Occipital lobe (tissue), 2 donors: Measurements from ENCODE around the gene YWHAG. TPM values are rescaled to one million over a fixed set of nuclear protein-coding genes. Genes with fewer than 3 reads are reported as not detected.
"Not testable (repeated sequence)": the region's sequence is repeated elsewhere in the genome, so short reads cannot be mapped to it uniquely, and the experiment has no call there.

Experiments
- DNase-seq: peaks from one replicate; lab custom pipeline; 2025; lab: John Stamatoyannopoulos, UW
- total RNA-seq: library from RNA; depleted of rRNA; stranded (reverse); fragments of >200 nt; gene quantifications from one replicate; pipeline ENCODE4 v1.2.3, GENCODE V29; 2014

The YWHAG gene
- 387 TPM for total RNA-seq

DNA sequence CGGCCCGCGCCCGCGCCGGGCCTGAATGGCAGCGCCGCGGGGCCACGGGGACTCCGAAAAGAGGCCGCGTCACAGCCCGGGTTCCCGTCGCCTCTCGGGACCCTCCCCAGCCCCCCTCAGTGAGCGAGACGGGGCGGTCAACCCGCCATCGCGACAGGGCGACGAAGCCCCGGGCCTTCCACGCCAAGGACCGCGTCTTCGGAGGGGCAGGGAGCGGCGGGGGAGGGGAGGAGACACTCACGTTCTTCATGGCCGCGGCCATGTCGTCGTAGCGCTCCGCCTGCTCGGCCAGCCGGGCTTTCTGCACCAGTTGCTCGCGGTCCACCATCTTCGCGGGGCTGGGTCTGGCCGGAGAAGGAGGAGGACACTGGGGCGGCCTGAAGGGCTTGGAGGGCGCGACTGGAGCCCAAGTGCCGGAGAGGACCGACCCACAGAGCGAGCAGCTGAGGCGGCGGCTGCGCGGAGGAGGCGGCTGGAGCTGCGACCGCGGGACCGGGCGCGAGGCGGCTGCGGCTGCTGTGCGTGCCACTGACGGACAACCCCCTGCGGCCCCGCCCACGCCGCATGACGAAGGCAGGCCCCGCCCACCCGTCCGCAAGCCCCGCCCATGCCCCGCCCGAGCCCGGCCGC lies at the start of gene YWHAG:
Gene YWHAG, minus strand, starts transcription at position 511 of the 630 bp plus-strand sequence. Its CDS starts 183 bp downstream, at position 328.
- DNase-seq: peak; percentile 96

DNA sequence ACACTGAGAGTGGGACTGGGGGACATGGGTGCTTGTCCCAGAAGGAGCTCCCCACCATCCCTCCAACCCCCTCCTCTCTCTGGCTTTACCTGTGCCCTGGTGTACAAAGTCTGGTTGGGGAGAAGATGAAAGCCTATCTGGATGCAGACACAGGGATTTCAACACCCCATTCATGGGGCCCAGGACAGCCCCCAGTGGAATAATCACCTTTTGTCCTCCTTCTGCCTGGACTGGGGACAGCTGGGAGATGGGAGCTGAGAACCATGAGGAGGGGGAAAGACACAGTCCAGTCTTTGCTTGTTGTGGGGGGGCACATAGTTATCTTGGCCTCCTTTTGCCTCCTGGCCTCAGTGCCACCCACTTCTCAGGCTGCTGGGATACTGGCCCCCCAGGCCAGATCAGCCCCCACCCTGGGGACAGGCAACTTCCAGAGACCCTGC lies 49.4 kb upstream of the YWHAG start:
- DNase-seq: no peak

DNA sequence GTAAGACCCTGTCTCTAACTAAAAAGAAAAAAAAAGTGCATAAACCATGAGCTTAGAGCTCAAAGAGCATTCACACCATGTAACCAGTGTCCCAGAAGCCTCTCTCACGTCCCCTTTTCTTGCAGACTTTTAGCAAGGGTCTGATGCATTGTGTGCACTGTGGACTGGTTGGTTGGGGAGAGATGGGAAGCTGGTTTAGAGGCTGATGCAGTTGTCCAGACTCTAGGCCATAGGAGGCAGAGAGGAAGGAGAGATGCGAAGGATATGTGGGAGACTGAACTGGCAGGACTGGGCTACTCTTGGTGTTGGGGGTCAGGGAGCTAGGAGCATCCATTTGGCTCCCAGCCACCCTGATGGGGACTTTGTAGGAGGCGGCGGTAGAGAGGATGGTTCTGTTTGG lies 48.9 kb upstream of the YWHAG start:
- DNase-seq: no peak

DNA sequence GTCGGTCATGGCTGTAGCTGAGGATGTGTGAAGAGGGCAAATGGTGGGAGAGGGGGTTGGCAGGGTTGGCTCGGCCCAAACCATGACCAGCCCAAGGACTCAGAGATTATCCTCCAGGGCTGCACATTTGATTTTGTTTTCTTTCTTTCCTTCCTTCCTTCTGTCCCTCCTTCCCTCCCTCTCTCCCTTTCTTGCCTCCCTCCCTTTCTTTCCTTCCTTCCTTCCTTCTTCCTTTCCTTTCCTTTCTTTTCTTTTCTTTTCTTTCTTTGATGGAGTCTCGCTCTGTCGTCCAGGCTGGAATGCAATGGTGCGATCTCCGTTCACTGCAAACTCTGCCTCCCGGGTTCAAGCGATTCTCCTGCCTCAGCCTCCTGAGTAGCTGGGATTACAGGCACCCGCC lies 46.9 kb upstream of the YWHAG start:
- DNase-seq: no peak

DNA sequence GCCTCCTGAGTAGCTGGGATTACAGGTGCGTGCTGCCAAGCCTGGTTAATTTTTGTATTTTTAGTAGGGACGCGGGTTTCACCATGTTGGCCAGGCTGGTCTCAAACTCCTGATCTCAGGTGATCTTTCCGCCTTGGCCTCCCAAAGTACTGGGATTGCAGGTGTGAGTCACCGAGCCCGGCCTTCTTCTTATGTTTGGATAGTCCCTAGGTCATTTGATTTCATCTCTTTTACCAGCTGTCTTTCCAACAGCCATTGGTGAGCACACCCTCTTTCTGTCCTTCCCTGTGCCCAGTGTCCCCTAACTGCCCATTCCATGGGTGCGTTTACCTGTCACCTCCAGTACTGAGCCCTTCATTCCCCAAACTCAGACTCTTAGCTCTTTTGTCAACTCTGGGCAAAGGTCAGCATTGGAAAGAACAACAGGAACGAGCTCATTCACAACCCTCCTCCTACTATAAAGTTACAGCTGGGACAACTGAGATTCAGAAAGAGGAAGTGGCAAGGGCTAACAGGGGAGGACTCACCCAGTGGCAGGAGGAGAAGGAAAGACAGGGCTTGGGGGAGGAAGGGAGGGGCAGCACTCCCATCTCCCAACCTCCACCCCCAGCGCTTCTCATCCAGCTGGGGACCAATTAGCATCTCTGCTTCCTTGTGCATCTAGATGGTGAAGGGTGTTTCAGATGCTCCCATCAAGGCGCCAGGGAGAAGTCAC lies 45.1 kb upstream of the YWHAG start:
- DNase-seq: no peak

DNA sequence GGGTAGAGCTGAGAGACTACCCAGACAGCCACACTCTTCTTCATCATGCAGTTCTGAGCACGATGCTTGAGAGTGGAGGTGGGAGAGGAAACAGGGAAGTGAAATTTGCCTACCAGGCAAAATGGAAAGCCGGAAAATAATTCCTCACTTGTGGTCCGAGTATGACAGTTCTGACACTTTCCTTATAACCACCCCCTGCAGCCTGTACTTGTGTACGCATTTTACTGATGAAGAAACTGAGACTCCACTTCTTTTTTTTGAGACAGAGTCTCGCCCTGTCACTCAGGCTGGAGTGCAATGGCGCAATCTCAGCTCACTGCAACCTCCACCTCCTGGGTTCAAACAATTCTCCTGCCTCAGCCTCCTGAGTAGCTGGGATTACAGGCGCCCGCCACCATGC lies 44.3 kb upstream of the YWHAG start:
- DNase-seq: not testable (repeated sequence)

DNA sequence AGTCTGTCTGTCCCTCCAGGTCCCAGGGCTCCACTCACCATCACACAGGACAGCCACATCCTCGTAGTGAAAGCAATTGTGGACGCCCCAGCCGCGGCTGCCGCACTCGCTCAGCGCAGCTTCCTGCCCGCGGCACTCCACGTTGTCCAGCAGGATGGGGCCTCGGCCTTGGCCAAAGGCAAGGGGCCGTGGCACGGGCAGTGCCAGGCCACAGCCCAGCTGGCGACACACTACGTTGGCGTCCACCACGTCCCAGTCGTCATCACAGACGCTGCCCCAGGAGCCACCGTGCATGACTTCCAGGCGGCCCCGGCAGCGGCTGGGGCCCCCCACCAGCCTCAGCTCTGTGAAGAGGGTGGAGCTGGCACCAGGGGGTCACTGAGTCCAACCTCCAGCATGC lies 41.5 kb upstream of the YWHAG start:
- no peak for DNase-seq

DNA sequence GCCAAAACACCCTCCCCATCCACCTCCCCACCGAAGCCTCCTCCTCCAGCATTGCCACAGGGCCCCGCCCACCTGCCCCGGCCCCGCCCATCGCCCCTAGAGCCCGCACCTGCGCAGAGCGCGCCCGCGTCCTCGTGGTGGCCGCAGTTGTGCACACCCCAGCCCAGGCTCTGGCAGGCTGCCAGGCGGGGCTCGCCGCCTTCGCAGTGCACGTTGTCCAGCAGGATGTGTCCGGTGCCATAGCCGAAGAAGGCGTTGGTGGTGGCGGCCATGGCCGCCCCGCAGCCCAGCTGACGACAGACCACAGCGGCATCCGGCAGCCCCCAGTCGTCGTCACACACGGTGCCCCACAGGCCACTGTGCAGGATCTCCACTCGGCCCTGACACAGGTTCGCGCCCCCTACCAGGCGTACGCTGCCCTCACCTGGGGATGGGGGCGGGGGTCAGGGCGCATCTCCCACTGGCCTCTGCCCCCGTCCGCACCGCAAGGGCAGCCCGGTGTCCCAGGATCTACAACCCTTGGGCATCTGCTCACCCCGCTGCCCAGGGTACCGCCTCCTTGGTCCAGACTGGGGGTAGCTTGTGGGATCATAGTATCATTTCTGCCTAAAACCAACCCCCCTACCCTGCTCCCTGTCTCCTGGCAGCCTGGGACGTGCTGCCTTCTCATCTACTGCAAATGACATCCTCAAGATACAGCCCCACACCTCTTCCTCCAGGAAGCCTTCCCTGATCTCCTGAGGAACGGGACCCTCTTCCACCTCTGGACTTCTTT lies 38.8 kb upstream of the YWHAG start:
- peak; percentile 58 for DNase-seq

DNA sequence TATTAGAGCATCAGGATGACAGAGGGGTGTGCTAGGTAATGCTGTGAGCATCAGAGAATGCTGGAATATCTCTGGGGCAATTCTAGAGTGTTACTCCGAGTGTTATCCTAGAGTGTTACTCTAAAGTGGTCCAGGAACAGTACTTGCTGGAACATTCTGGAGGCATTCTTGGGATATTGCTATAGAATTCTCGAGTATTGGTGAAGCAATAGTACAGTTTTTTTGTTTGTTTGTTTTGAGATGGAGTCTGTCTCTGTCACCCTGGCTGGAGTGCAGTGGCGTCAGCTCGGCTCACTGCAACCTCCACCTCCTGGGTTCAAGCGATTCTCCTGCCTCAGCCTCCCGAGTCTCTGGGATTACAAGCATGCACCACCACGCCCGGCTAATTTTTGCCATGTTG lies 38.1 kb upstream of the YWHAG start:
- DNase-seq: no peak

DNA sequence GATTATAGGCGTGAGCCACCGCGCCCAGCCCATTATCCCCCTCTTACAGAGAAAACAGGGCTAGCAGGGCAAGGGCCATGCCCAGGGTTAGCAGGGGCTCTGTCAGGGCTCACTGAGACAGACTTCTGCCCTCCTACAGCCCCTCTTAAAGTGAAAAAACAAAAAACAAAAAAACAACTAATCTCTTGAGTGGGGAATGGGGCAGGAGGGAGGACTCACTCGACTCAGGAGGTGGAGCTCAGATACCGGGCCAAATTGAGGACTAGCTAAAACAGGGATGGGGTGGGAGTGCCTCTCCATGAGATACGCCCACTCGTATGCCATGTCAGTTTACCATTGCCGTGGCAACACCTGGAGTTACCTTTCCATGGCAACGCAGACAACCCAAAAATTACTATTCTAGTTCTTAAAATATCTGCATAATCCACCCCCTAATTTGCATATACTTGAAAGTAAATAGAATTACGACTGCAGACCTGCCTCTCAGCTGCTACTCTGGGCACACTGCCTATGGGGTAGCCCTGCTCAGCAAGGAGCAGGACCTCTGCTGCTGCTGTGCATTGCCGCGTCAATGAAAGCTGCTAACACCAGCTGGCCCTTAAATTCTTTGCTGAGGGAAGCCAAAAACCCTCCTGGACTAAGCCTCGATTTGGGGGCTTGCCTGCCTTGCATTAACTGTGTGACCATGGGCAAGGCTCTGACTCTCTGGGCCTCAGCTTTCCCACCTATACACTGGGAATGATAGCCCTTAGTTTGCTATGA lies 37.4 kb upstream of the YWHAG start:
- peak; percentile 9 for DNase-seq

DNA sequence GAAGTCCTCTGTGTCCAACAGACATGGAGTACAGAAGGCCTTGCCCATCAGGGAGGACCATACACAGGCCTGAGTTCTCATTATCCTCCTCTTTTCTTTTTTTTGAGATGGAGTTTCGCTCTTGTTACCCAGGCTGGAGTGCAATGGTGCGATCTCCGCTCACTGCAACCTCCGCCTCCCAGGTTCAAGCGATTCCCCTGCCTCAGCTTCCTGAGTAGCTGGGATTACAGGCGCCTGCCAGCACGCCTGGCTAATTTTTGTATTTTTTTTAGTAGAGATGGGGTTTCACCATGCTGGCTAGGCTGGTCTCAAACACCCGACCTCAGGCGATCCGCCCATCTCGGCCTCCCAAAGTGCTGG lies 36.8 kb upstream of the YWHAG start:
- DNase-seq: not testable (repeated sequence)

DNA sequence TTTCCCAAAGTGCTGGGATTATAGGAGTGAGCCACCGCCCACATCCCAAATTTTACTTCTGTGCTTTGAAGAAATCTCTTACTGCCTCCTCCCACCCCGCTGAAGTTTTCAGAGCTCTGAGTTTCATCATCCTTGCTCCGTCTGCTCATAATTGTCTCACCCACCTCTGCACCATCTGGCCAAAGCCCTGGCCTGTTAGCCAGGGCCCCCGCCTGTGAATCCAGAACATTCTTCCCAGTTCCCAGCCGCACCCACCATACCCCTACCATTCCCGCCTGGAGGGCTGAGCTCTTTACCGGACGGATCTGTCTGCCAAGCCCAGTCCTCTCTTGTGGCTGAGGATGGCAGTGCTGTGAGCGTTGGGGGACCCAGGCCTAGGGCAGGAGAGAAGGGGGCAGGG lies 36.2 kb upstream of the YWHAG start:
- peak; percentile 15 for DNase-seq

DNA sequence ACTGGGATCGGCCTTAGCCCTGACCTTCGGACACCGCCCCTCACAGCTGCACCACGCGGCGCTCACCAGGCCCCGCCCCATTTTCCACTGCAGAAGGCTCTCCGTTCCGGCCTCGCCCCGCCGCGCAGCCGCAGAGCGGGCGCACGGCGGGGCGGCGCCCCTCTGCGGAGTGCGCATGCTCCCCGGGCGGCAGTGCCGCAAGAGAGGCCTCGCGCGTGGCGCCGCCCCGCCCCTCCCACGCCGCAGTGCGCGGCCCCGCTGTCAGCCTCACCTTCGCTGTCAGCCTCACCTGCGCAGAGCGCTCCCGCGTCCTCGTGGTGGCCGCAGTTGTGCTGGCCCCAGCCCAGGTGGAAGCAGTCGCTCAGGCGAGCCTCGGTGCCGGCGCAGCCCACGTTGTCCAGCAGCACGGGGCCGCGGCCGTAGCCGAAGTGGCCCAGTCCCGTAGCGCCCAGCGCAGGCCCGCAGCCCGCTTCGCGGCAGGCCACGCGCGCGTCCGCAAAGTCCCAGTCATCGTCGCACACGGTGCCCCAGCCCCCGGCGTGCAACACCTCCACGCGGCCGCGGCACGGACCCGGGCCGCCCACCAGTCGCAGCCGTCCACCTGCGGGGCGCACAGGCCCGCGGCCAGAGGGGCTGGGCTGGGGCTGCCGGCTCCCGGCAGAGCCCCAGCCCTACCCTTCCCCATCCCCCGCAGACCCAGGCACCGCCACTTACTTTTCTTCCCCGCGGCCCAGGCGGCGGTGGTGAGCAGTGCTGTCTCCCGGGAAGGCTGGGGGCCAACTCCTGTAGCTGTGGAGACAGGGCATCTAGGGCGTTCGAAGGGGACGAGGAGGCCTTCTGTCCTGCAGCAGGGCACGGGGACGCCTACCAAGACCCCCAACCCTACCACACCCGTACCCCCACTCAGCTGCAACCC lies 34.6 kb upstream of the YWHAG start:
- peak; percentile 82 for DNase-seq

DNA sequence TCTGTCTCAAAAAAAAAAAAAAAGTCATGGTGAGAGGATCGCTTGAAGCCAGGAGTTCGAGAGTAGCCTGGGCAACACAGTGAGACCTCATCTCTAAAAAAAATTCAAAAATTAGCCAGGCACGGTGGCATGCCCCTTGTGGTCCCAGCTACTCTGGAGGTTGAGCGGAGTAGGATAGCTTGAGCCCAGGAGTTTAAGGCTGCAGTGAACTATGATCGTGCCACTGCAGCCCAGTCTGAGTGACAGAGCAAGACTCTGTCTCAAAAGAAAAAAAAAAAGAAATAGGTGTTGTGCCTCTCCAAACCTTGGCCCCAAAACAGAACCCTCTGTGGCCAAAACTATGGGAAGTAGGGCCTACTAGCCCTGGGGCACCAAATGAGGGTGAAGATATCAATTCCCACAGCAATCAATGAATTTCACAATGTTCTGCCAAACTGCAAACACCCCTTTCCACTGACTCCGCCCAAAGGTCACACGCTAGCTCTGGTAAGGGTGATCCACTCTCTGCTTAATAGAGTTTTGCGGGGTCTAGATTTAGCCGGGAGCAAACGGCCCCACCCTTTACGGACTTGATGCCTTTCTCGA lies 33.8 kb upstream of the YWHAG start:
- no peak for DNase-seq

DNA sequence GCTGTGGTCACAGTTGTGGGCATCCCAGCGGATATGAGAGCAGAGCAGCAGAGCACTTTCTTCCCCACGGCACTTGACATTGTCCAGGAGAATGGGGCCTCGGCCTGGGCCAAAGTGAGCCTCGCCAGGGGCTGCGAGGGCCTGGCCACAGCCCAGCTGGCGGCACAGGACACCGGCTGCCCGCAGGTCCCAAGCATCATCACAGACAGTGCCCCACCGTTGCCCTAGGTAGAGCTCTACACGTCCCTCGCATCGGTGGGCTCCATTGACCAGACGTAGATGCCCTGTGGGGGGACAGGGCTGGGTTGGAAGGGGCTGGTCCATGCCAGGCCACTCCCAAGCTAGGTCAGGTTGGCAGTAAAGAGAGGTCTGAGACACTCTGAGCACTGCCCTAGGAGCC lies 31.3 kb upstream of the YWHAG start:
- DNase-seq: no peak

DNA sequence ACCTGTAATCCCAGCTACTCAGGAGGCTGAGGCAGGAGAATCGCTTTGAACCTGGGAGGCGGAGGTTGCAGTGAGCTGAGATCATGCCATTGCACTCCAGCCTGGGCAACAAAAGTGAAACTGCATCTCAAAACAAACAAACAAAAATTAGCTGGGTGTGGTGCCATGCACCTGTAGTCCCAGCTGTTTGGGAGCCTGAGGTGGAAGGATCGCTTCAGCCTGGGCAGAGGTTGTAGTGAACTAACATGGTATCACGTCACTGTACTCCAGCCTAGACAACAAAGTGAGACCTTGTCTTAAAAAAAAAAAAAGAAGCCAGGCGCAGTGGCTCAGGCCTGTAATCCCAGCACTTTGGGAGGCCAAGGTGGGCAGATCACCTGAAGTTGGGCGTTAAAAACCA lies 29.0 kb upstream of the YWHAG start:
- DNase-seq: not testable (repeated sequence)

DNA sequence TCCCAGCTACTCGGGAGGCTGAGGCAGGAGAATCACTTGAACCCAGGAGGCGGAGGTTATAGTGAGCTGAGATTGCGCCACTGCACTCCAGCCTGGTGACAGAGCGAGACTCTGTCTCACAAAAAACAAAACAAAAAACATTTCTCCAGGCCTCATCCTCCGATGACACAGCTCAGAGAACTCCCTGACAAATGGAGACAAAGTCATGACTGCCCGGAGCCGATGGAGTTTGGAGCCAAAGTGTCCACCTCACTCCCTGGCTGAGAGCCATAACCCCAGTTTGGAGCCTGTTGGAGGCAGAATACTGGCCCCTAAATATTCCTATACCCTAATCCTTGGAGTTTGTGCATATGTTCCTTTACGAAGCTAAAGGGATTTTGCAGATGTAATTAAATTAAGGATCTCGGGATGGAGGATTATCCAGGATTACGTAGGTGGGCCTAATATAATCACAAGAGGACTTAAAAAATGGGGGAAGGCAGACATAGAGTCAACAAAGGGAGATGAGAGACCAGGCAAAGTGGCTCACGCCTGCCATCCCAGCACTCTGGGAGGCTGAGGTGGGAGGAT lies 28.0 kb upstream of the YWHAG start:
- DNase-seq: no peak

DNA sequence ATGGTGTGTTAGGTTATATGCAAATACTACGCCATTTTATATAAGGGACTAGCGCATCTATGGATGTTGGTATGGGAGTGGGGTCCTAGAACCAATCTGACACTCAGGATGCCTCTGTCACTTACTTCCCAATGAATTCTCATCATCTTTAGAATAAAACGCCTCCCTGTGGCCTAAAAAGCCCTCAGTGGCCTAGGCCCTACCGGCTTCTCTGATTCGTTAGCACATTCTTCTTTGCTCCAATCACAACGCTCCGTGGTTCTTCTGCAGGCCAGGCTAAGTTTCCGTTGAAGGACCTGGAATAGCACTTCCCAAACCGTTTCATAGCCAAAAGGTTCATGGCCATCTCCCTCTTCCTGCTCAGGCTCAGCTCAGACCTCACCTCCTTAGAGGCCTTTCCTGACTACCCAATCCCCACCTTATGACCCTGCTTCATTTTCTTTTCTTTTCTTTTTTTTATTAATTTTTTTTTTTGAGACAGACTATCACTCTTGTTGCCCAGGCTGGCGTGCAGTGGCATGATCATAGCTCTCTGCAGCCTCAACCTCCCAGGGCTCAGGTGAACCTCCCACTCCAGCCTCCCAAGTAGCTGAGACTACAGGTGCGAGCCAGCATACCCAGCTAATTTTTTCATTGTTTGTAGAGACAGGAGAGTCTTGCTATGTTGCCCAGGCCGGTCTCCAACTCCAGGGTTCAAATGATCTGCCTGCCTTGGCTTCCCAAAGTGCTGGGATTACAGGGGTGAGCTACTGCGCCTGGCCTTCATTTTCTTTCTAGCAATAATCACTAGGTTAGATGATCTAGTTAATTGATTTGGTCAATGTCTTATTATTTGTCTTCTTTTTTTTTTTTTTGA lies 24.5 kb upstream of the YWHAG start:
- no peak for DNase-seq

DNA sequence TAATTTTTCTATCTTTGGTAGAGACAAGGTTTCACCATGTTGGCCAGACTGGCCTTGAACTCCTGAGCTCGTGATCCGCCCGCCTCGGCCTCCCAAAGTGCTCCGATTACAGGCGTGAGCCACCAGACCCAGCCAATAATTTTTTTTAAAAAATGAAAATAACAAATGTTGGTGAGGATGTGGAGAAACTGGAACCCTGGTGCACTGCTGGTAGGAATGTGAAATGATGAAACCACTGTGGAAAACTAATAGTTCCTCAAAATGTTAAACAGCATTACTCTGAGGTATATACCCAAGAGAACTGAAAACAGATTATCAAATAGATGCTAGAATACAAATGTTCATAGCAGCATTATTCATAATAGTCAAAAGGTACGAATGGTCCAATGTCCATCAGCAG lies 23.0 kb upstream of the YWHAG start:
- DNase-seq: no peak
